GM21381 (cell line): ENCODE measurements around the gene STARD5.
A peak's percentile ranks its signal among the peaks of the same experiment; 100 is the strongest.

Experiments
- ATAC-seq: cut with Tn5 transposase; IDR thresholded peaks from one replicate; pipeline ENCODE4 v1.9.1; 2021; ENCODE audit warnings: mild to moderate bottlenecking, moderate library complexity; ENCODE audit not compliant: unreplicated experiment

The STARD5 gene

DNA sequence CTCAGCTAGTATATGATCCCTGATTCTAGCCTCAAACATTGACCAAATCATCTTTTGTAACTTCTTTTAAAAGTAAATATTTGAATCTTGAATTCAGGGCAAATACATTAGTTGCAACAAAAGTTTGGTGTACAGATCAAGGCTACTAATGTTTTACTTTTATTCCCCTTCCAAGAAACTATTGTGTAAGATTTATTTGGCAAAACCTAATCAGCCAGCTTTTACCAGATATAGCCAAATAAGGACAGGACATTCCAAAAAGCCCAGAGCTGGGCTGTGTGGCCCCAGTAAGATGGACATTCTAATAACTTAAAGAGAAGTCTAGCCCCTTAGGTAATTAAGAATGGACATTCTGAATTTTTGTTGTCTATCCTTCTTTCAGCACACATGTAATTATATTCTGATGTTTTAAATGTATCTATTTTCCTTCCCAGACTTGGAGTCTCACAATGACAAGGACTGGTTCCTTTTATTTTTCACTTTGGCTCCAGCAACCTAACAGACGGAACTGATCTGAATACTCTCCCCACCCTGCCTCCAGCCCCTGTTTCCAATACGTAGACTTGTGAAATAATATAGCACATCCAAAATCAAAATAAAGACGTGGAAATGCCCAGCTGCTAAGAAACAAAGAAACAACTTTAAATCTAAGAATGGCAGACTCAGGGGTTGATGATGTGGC, 48.1 kb downstream of the STARD5 start:
- no peak for ATAC-seq

DNA sequence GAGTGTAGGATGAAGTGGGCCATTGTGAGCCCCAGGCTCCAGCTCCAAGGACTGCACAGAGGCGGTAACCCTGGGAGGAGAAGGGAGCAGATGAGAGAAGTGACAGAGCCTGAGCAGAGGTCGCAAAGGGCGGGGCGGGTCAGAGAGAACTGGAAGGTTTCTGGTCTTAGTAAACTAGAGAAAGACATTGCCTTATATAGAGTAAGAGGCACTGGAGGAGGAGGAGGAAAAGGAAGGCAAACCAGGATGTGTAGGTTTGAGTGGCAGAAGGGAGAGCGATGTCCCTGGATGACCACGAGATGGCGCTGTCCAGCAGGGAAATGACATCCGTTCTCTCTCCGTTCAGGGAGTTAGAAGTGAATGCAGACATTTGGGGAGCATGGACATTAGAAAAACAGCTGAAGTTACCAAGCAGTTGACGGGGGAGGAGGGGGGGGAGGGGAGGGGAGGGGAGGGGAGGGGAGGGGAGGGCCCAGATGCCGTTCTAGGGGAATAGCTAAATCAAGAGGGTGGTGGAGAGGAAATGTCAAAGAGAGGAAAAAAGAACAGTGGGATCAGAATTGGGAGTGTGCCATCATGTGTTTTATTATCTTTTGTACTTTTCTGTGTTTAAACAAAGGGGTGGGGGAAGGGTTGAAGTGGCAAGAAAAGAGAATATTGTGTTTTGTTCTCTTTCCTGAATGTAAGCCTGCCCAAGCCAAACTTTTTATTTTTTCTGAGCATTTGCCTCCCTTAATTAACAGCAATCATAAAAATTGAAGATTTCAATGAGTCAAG, 48.8 kb downstream of the STARD5 start:
- peak; percentile 84 for ATAC-seq

DNA sequence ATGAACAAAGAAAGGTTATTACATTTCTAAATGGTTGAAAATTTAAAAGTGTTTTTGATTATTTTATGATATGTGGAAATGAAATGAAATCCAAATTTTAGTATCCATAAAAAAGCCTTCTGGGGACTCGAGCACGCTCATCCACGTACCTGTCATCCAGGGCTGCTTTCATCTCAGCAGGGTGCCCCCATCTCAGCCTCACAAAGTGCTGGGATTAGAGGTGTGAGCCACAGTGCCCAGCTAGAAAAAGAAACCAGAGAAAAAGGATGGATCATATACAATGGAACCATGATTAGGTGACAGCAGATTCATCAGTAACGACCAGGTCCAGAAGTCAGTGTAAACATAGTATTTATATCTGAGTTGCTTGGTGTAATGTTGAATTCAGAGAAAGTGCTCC, 49.7 kb downstream of the STARD5 start:
- ATAC-seq: no peak

DNA sequence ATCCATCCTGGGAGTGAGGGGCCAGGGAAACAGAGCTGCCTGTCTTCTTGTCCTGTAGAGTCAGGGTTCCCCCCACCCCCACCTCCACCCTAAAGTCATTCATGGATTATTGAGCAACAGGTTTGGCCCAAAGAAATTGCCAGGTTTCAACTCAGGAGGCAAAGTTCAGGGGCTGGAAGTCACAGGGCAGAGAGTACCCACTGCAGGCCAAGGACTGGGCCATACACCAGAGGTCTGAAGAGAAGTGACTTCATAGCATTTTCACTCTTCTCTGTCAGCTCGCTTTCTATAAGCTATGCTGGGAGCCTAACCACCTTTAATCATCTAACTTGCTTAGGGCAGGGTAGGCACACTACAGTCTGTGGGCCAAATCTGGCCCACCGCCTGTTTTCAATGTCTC, 50.1 kb downstream of the STARD5 start:
- no peak for ATAC-seq

DNA sequence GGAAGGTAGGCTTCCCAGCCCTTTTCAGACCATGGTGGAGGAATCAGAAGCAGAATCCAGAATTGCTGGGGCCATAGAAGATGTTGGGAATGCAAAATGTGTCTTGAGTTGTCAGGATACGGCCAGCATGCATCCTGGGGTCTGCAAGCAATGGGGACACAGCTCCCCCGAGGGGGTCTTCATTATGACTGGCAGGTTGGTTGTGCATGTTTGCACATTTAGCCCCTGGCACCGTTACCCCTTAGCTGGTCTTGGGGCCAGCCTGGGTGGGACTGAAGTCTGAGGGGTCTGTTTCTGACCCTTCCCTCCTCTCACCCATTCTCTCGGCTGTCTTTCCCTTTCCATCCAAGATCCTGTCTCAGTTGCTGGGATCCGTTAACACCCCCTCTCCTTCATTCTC, 50.7 kb downstream of the STARD5 start:
- no peak for ATAC-seq

DNA sequence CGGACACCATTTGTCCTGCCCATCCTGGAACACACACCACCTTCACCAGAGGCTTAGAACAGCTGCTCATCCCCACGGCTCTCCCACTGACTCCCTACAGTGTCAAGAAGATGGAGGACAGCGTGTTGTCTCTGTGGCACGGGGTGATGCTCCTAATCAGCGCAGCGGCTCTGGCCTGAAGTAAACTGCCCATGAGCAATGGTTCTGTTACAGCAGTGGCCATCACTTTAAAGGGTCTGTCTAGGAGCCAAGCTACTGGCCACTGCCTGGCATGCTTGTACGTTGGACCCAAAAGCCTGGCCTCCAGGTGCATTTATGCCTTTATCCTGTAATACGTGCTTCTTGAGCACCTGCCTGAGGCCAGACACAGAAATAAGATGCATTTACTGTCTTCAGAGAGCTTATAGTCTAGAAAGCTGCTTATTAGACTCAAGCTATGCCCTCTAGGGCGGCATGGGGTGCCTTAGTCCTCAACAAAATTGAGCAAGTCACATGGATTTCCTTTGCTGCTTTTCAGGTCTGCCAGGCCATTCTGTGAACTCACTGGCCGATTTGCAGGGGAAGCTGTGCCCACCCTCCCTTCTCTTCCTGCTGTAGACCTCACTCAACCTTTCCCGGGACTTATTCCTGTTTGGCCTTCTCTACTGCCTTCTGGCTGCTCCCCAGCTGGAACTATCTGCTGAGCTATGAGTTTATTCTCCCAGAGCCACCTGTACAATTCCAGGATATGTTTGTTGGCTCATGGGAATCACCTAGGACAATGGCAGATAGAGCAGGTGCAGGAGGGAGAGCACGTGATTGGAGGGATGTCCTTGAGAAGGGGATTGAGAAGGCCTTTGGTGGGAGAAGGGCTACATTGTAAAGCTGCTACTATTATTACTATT, 51.9 kb downstream of the STARD5 start:
- ATAC-seq: no peak

DNA sequence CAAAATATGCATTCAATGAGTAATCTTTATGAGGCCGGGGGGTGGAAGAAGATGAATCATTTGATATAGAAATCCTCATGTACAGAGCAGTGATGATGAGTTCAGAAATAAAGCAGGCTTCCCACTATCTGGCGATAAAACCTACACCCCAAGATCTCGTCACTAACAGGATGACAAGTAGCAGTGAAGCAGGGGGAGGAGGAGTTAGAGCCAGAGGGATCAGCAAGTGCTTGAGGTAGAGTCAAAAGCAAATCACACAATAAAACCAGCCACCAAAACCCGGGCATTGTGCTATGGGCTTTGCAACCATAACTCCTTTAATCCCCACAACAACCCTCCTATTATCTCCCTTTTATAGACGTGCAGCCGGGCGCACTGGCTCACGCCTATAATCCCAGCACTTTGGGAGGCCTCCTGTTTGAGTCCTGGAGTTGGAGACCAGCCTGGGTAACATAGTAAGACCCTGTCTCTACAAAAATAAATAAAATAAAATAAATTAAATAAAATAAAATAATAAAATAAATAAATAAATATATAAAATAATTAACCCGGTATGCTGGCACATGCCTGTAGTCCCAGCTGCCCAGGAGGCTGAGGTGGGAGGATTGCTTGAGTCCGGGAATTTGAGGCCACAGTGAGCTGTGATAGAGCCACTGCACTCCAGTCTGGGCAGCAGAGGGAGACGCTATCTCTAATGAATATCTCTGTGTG, 53.0 kb downstream of the STARD5 start:
- ATAC-seq: no peak

DNA sequence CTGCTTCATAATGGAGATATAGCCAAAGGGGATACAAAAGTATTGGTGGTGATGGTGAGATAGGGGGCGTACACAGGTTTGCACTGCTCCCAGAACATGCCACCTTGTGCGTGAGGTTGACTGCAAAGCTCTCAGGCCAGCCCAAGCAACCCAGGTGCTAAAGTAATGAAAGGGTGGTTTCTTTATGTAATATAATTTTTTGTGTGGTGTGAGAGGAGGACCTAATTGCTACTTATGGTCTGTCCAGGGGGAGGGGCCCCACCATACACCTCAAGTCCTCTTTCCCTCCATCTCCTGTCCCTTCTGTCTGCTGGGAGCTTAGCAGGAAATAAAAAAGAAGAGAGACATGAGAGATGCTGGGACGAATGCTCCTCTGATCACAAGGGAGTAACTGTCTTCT, 53.8 kb downstream of the STARD5 start:
- no peak for ATAC-seq

DNA sequence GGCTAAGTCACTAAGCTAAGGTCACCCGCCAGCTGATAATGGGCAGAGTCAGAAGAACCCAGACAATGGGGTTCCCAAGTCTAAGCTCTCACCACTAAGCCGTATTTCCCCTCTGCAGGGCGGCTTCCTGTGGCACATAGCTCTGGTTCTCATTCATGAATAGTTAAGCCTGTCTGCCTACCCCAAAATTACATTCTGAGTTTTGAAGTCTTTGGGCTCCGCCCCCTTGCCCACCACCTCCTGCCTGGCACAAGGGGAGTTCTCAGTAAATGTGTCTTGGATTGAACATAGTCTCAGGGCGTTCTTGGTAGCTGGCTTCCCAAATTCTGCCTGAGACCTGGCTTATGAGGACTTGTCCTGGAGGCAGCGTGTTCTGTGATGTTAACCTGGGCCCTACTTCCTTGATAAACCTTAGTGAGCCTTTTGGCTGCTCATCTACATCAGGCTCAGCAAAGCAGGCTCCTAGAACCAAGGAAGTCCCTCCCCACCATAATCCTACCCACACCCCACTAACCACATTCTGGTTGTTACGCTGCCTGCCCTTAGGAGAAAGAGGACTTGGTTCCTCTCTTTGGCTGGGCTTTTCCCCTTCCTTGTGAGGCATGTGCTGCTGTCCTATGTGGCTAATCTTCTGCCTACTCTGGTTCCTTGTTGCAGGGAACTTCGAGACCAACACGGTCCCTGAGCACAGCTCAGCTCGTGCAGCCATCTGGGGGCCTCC, 54.9 kb downstream of the STARD5 start:
- no peak for ATAC-seq

DNA sequence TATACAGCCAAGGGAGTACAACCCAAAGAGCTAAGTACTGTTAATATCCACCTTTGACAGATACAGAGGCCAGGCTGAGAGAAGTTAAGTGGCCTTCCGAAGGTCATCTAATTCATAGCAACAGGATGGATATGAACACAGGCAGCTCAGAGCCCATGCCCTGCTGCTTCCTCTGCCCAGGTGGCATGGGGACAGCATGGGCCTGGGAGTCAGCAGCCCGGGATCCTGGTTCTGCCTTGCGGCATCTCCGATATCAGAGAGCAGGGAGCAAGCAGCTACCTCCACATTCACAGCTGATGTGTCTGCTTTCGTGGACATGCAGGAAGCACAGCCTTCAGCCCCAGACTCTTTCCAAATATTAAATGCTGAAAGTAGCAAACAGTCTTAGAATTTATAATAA, 55.6 kb downstream of the STARD5 start:
- no peak for ATAC-seq

DNA sequence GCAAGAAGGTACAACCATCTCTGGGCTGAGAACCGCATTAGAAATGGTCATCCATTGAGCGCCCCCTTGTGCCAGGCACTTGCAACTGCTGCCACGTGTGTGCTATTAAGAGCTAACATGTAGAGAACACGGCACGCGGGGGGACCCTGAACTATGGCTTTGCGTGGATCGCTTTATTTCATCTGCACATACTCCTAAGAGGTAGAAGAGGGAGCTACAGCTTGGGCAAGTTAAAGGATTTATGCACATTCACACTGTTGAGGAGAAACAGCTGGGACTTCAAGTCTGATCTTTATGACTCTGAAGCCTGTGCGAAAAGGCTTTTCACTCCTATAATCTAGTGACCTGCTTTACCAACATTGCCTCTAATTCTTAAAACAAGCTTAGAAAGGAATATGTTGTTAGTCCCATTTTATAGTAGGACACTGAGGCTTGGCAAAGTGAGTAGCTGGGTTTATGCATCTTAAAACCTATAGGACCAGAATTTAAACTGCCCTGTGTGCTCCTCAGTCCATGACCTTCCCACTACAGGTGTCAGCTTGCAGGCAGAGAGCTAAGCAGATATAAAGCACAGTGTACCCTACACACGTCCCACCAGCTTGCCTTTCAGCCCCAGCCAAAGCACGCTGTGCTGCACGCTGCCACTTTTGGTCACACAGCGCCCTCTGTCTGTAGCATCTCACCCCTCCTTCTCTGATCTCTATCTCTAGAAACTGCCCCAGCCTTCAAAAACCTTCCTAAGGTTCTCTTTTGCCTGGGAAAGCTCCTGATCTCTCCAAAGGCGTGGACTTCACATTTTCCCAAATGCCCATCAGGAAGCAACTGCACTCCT, 57.8 kb downstream of the STARD5 start:
- ATAC-seq: peak; percentile 79

DNA sequence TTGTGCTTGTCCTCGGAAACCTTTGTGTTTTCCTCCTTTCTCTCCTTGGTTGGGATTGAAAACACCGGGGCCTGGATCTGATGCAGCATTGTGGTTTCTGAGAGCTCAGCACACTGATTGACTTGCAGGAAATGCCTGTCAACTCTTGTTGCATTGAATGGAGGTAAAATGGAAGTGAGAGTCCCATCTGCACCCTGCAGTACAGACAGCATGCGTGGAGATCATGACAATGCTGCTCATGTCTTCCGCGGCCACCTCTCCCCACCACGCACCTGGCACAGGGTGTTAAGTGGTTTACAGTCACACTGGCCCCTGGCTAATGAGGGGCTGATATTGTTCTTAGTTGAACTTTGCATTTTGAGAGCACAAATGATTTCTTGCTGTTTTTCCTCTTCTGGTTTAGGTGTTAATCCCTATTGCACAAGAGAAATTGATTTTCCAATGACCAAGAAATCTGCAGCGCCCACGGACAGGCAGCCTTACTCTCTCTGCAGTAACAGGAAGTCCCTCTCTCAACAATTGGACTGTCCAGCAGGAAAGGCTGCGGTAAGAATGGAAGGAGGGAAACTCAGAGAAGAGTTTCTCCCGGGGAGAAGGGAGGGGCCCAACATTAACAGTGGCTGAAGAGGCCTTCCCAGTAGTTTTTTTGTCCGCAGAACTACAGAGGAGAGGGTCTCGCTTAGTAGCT, 58.5 kb downstream of the STARD5 start:
- ATAC-seq: no peak

DNA sequence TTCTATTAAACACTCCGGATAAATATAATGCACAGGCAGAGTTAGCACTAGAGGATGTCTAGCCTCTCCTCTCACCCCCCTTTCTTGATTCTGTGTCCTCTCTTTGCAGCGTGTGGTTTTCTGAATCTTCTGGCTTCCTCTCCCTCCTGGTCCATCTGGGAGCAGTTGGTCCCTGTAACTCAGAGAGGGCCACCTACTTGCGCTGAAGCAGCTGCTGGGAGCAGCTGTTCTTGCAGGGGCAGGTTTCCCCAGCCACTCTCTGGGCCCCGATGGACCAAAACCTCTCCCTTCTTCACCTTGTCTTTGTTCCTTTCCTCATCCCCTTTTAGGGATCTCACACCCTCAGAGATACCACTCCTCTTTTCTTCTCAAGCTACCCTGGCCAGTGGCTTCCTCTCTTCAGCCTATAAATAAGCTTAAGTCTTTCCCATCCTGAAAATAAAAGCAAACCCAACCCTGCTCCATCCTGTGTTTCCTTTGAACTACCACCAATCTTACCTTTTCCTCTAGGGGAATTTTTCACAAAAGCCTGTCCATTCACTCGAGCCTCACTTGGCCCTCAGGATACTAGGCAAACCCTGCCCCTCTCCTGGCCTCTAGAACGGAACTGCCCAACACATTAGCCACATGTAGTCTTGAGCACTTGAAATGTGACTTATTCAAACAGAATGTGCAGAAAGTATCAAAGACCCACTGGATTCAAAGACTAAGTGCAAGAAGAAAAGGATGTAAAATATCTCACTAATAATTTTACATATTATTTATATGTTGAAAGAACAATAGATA, 59.7 kb downstream of the STARD5 start:
- no peak for ATAC-seq

DNA sequence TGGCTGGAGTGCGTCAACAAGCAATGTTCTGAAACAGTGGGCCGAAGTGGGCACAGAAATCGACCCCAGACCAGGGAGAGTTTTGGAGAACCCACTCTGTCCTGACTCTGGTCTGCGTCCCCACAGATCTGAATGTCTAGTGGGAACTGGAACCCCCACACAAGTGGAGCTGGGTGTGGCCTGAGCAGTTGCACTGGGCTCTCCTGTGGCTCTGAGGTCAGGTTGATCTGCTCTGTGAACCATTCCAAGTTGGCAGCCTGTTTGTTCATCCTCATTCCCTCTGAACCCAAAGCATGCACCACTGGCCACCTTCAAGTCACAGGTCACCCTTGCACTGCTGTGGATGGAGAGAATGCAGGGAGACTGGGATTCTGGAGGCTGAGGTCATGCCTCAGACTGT, 60.5 kb downstream of the STARD5 start:
- no peak for ATAC-seq

DNA sequence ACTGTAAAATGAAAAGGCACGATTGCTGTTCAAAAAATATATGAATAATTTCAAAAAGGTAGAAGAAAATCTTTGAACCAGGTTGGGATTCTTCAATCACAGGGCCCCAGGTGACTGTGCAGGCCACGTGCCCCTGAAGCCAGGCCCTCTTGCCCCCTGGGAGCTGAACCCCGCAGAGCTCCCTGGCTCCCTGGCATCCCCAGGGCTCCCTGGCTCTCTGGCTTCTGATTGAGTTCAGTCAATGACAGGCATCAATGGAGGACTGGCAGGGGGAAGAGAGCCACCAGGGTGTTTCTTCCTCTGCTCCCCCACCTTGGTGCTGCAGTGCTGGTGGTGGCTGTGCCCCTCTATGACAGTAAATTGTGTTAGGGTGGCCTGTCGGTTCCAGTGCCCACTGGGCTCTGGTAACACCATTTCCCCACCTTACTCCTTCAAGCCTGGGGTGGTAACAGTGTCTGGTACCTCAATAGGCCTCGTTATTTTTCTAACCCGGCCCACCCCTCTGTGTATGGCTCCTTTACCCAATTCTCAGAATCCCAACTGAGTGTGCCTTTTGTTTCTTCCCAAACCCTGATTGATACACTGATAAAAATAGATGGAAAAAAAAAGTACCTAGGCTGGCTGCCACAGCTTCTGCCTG, 62.6 kb downstream of the STARD5 start:
- no peak for ATAC-seq

DNA sequence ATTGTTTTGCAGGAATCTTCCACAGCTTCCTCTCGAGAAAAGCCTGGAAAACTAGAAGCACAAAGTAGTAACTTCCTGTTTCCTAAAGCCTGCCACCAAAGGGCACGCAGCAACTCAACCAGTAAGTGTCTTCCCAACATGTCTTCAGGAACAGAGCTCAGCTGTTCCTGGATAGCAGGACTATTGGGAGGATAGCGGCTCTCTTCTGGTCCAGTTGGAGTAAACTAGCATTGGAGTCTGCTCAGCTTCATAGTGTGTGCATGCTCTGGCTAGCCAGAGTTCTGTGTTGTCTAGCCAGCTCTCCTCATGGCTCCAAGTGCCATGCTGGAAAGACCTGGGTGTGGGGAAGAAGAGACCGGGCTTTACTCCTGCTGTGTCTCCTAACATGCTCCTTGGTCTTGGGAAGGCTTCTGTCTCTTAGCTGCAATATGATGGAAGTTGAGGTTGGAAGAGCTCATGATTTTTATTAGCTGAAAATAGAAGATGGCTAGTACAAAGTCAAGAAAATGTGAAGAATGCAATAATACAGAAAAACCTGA, 64.1 kb downstream of the STARD5 start:
- ATAC-seq: no peak
